SK-N-MC (cell line): Measurements from ENCODE around the gene PDCD1LG2.

Experiments used
- EZH2 ChIP-seq: fragments of 200-600 bp; sonication (generic); IDR thresholded peaks from one replicate; pipeline ENCODE4 v1.6.1; 2017; ENCODE audit warnings: antibody characterized with exemption
- FOXP2 ChIP-seq: optimal IDR thresholded peaks from 2 replicates; pipeline ENCODE3; 2011; ENCODE audit warnings: mild to moderate bottlenecking, moderate library complexity; ENCODE audit not compliant: insufficient read depth; ENCODE audit errors: extremely low read length, control extremely low read depth
- POLR2AphosphoS5 ChIP-seq: IDR thresholded peaks from 2 replicates; pipeline ENCODE4 v1.6.1; 2012; ENCODE audit warnings: mild to moderate bottlenecking, low read depth, low read length, borderline replicate concordance

- TF ChIP-seq POLR2AphosphoS5 (no peak), EZH2 (no peak), FOXP2 (no peak)
These were observed 103.9 kb downstream of the PDCD1LG2 start for GRCh38 chr9:5614192-5614591.
